ENCODE measurements around the gene PTPRT. TPM values are rescaled to one million over a fixed set of nuclear protein-coding genes. Genes with fewer than 3 reads are reported as not detected.

The PTPRT gene
- total and polyA plus RNA-seq, 2 of the 4 experiments (the other 2 are of a cell fraction): not detected

GRCh38 chr20:42649748-42650147, 540.0 kb downstream of the PTPRT start:
- Histone ChIP-seq H3K79me1 (ENCODE audit: low read depth in 1 of 2, low read length in 2 of 2) (no peaks in the 10 kb centered on the region), H3K4me1 (ENCODE audit: control insufficient read depth, insufficient read depth, low read length) (no peaks in the 10 kb centered on the region), H2AK9ac (replicated peaks; ENCODE audit: low read depth, low read length, poor library complexity) (no peak overlapping the region), H3K23ac (ENCODE audit: low read depth, low read length) (no peak overlapping the region), H2AK5ac (ENCODE audit: low read depth, low read length) (no peak overlapping the region), H4K5ac (ENCODE audit: low read depth, low read length) (no peak overlapping the region), H2BK5ac (ENCODE audit: low read depth, low read length, poor library complexity, severe bottlenecking) (no peak overlapping the region), H3K36me3 (ENCODE audit: control insufficient read depth, insufficient read depth, low read length) (no peaks in the 10 kb centered on the region), H2AFZ (replicated peaks; ENCODE audit: low read length, poor library complexity) (no peak overlapping the region), H3K27me3 (ENCODE audit: control insufficient read depth, insufficient read depth, low read length) (no peaks in the 10 kb centered on the region), H3K9me1 (ENCODE audit: insufficient read depth, low read length) (no peaks in the 10 kb centered on the region), H3K56ac (ENCODE audit: extremely low read depth, insufficient read depth, low read length) (no peak overlapping the region), H3K4ac (ENCODE audit: low read depth, low read length) (no peak overlapping the region), H3K18ac (ENCODE audit: low read depth, low read length) (no peak overlapping the region), H3K4me2 (ENCODE audit: low read depth, low read length) (no peak overlapping the region), H4K20me1 (ENCODE audit: insufficient read depth, low read length) (no peaks in the 10 kb centered on the region), H2BK15ac (ENCODE audit: low read depth, low read length) (no peak overlapping the region), H3K27ac (ENCODE audit: insufficient read depth, low read length) (no peak overlapping the region), H2BK120ac (ENCODE audit: low read depth, low read length) (no peak overlapping the region), H3K4me3 (ENCODE audit: insufficient read depth, low read depth, low read length) (no peak overlapping the region), H4K8ac (ENCODE audit: low read depth in 2 of 2, low read length in 2 of 2) (no peak overlapping the region), H3K14ac (replicated peaks; ENCODE audit: low read depth, low read length) (no peak overlapping the region), H3K9me3 (ENCODE audit: control insufficient read depth, insufficient read depth, low read length) (peaks cover 20% of the 10 kb centered on the region), H4K91ac (ENCODE audit: insufficient read depth, low read depth, low read length) (no peak overlapping the region), H3K9ac (ENCODE audit: low read depth, low read length) (no peak overlapping the region), H2BK20ac (ENCODE audit: low read depth, low read length) (no peak overlapping the region)
- TF ChIP-seq RAD21 (IDR thresholded peaks at IDR 0.05; ENCODE audit: low read length): no peak
- TF ChIP-seq RFX5 (IDR thresholded peaks at IDR 0.05; ENCODE audit: low read depth, low read length): no peak
- no peak for TF ChIP-seq BHLHE40 (IDR thresholded peaks at IDR 0.05; ENCODE audit: low read depth, low read length)
- TF ChIP-seq MAZ (IDR thresholded peaks at IDR 0.05; ENCODE audit: borderline replicate concordance, low read depth, low read length): no peak
- TF ChIP-seq NFE2L2 (IDR thresholded peaks at IDR 0.05; ENCODE audit: low read depth, low read length): no peak
- TF ChIP-seq SMC3 (IDR thresholded peaks at IDR 0.05; ENCODE audit: low read depth, low read length): no peak
- in situ Hi-C loops (cut with MboI; ENCODE audit: low sequenced_read_pairs): no loop called here
- POLR2A ChIA-PET (ENCODE audit: unreplicated experiment): no interaction called here
- CTCF ChIA-PET: no interaction called here
- no peak for DNase-seq
- dilution Hi-C loops (cut with HindIII; ENCODE audit: low sequenced_read_pairs, unreplicated experiment): no loop called here
- intact Hi-C loops (cut with micrococcal nuclease): no loop called here
- no TSS peak for BruUV-seq (replicated peaks)
- no peak for ATAC-seq (ENCODE audit: low read depth)

Measured in IMR-90 (cell line).